Esophagus squamous epithelium (tissue), 4 donors: Measurements from ENCODE around the gene KAT6B.

Experiments used
- CTCF ChIP-seq, 6 experiments: fragments of 450-650 bp in 4 of 6; fragments of 200-600 bp in 2 of 6; sonication (generic) in 2 of 6; IDR thresholded peaks; one replicate each; pipeline ENCODE4 v1.5.1; 2016 to 2019; ENCODE audit warnings: antibody characterized with exemption in 6 of 6, mild to moderate bottlenecking in 4 of 6, moderate library complexity in 4 of 6
- POLR2A ChIP-seq, 4 donors: fragments of 450-650 bp; IDR thresholded peaks; one replicate each; pipeline ENCODE4 v1.6.1; 2017; ENCODE audit warnings: antibody characterized with exemption in 4 of 4, mild to moderate bottlenecking in 4 of 4, moderate library complexity in 3 of 4

DNA sequence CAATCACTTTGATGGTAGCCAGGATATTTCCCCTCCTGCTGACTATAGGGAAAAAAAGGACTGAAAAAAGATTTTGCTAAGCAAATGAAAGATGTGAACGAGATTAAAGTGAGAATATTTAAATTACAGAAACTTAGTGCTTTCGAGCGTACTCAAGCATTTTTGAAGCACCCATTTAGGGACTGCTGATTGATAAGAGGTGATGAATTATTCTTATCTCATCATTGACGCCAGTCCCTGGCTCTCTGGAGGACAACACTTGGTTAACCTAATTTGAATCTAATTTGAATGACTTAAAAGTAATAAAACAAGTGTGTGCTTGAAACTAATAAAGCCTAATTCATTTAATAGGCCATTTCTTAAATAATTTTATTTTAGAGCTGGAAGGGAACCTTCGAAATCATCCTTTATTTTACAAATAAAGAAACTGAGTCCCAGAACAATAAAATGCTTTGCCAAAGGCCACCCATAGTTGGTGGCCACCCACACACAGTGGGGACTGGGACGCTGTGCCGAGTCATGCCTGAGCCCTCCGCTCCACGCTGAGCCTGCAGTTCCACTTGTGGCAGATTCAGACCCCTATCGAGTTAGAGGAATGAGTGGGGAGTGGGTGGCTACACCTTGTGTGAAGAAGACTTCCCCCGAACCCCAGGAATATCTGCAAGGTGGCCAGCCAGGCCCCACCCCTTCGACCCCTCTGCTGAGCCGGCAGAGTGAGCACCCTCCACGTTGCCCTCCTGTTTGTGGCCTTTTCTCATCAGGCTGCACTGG lies 223.9 kb downstream of the KAT6B start:
- TF ChIP-seq CTCF (IDR thresholded peaks at IDR 0.05): no peak
- TF ChIP-seq POLR2A (IDR thresholded peaks at IDR 0.05): no peak
